ENCODE measurements around the gene CA11. TPM values are rescaled to one million over a fixed set of nuclear protein-coding genes. Genes with fewer than 3 reads are reported as not detected.
A peak's percentile ranks its signal among the peaks of the same experiment; 100 is the strongest.

CA11 gene
- total and polyA plus RNA-seq, 9 of the 15 experiments (the other 6 are each of a cell fraction or from before 2014, with no cell fraction given): 2.9 to 19.9 (median 8.3) TPM

DNA sequence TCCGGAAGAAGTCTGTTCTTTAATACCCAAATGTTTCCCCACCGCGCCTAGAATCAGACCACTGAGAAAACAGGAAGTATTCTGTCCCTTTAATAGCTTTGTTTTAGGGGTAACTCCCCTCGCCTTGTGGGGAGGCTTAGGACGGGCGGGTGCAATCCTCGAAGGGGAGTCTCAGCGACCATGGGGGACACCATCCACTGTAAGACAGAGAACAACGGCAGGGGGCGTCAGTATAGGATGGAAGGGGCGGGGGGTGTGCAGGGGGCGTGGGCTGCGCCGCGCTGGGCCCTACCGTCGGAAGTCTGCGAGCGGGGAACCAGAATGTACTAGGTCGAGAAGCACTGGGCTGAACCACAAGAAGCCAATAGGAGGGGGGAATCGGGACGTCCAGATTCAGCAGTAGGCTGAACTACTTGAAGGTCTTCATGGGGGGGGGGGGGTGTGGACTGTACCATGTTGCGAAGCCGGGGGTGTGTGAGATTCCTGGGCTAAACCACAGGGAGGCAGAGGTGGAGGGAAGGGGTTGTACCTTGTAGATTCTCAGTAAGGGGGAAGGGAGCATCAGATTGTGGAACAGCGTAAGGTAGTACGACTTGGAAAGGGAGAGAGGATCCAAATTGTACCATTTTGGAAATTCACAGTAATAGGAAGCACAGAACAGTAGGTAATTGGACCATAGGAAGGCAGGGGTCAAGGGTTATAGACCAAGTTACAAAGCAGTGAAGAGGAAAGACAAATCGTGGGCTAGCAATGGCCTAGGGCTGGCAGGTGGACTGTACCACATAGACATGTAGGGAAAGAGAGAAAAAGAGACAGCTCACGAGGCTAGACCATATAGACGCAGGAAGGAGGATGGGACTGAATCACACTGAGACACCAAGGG is 7.8 kb downstream of the CA11 start (continued):
- TF ChIP-seq, protein P1, sequence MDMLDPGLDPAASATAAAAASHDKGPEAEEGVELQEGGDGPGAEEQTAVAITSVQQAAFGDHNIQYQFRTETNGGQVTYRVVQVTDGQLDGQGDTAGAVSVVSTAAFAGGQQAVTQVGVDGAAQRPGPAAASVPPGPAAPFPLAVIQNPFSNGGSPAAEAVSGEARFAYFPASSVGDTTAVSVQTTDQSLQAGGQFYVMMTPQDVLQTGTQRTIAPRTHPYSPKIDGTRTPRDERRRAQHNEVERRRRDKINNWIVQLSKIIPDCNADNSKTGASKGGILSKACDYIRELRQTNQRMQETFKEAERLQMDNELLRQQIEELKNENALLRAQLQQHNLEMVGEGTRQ (CRISPR knock-in tag; IDR thresholded peaks at IDR 0.05): no peak
- TF ChIP-seq JUND (IDR thresholded peaks at IDR 0.05; ENCODE audit: borderline replicate concordance, low read depth, low read length): peak; percentile 97
- TF ChIP-seq JUND (tag; IDR thresholded peaks at IDR 0.05; ENCODE audit: borderline replicate concordance, low read depth, low read length): no peak; the same call in 2 of the 3 replicates
- TF ChIP-seq, protein P2, sequence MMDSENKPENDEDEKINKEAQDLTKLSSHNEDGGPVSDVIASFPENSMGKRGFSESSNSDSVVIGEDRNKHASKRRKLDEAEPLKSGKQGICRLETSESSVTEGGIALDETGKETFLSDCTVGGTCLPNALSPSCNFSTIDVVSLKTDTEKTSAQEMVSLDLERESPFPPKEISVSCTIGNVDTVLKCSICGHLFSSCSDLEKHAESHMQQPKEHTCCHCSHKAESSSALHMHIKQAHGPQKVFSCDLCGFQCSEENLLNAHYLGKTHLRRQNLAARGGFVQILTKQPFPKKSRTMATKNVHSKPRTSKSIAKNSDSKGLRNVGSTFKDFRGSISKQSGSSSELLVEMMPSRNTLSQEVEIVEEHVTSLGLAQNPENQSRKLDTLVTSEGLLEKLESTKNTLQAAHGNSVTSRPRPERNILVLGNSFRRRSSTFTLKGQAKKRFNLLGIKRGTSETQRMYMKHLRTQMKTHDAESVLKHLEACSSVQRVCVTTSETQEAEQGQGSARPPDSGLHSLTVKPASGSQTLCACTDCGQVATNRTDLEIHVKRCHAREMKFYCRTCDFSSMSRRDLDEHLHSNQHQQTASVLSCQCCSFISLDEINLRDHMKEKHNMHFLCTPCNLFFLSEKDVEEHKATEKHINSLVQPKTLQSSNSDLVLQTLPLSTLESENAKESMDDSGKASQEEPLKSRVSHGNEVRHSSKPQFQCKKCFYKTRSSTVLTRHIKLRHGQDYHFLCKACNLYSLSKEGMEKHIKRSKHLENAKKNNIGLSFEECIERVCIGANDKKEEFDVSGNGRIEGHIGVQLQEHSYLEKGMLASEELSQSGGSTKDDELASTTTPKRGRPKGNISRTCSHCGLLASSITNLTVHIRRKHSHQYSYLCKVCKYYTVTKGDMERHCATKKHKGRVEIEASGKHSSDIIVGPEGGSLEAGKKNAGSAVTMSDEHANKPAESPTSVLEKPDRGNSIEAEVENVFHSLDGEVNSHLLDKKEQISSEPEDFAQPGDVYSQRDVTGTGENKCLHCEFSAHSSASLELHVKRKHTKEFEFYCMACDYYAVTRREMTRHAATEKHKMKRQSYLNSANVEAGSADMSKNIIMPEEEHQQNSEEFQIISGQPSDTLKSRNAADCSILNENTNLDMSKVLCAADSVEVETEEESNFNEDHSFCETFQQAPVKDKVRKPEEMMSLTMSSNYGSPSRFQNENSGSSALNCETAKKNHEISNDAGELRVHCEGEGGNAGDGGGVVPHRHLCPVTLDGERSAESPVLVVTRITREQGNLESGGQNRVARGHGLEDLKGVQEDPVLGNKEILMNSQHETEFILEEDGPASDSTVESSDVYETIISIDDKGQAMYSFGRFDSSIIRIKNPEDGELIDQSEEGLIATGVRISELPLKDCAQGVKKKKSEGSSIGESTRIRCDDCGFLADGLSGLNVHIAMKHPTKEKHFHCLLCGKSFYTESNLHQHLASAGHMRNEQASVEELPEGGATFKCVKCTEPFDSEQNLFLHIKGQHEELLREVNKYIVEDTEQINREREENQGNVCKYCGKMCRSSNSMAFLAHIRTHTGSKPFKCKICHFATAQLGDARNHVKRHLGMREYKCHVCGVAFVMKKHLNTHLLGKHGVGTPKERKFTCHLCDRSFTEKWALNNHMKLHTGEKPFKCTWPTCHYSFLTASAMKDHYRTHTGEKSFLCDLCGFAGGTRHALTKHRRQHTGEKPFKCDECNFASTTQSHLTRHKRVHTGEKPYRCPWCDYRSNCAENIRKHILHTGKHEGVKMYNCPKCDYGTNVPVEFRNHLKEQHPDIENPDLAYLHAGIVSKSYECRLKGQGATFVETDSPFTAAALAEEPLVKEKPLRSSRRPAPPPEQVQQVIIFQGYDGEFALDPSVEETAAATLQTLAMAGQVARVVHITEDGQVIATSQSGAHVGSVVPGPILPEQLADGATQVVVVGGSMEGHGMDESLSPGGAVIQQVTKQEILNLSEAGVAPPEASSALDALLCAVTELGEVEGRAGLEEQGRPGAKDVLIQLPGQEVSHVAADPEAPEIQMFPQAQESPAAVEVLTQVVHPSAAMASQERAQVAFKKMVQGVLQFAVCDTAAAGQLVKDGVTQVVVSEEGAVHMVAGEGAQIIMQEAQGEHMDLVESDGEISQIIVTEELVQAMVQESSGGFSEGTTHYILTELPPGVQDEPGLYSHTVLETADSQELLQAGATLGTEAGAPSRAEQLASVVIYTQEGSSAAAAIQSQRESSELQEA (IDR thresholded peaks at IDR 0.05; ENCODE audit: low read depth): 0 out of 2 replicates have a peak, but pooled peaks have one; percentile 16
- TF ChIP-seq ZFP1 (CRISPR knock-in tag; IDR thresholded peaks at IDR 0.05): no peak
- no peak for TF ChIP-seq RFX7 (CRISPR knock-in tag; IDR thresholded peaks at IDR 0.05)
- TF ChIP-seq TBL1XR1 (IDR thresholded peaks at IDR 0.05; ENCODE audit: low read length in 2 of 2): peak in 1 of 2 experiments; percentile 7; a peak in 1 of 4 replicates
- no peak for TF ChIP-seq NR4A1 (CRISPR knock-in tag; IDR thresholded peaks at IDR 0.05)
- peak; percentile 60; the same call in 1 of the 2 replicates for TF ChIP-seq NR4A1 (tag; IDR thresholded peaks at IDR 0.05)
- TF ChIP-seq ETS2 (tag; IDR thresholded peaks at IDR 0.05; ENCODE audit: borderline replicate concordance, poor library complexity, severe bottlenecking): no peak
- TF ChIP-seq, protein P3, sequence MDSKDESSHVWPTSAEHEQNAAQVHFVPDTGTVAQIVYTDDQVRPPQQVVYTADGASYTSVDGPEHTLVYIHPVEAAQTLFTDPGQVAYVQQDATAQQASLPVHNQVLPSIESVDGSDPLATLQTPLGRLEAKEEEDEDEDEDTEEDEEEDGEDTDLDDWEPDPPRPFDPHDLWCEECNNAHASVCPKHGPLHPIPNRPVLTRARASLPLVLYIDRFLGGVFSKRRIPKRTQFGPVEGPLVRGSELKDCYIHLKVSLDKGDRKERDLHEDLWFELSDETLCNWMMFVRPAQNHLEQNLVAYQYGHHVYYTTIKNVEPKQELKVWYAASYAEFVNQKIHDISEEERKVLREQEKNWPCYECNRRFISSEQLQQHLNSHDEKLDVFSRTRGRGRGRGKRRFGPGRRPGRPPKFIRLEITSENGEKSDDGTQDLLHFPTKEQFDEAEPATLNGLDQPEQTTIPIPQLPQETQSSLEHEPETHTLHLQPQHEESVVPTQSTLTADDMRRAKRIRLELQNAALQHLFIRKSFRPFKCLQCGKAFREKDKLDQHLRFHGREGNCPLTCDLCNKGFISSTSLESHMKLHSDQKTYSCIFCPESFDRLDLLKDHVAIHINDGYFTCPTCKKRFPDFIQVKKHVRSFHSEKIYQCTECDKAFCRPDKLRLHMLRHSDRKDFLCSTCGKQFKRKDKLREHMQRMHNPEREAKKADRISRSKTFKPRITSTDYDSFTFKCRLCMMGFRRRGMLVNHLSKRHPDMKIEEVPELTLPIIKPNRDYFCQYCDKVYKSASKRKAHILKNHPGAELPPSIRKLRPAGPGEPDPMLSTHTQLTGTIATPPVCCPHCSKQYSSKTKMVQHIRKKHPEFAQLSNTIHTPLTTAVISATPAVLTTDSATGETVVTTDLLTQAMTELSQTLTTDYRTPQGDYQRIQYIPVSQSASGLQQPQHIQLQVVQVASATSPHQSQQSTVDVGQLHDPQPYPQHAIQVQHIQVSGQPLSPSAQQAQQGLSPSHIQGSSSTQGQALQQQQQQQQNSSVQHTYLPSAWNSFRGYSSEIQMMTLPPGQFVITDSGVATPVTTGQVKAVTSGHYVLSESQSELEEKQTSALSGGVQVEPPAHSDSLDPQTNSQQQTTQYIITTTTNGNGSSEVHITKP (IDR thresholded peaks at IDR 0.05; ENCODE audit: partially characterized antibody): peak; percentile 99
- TF ChIP-seq LEF1 (IDR thresholded peaks at IDR 0.05): peak; percentile 29

Data from K562 (cell line).